A673 (cell line): ENCODE measurements around the gene CSNK2A2. TPM values are rescaled to one million over a fixed set of nuclear protein-coding genes. Genes with fewer than 3 reads are reported as not detected.

ENCODE experiments used
- BruUV-seq: library from RNA; stranded (reverse); fragments of 400-500 nt; replicated peaks from 2 replicates; lab custom pipeline; 2021; lab: Mats Ljungman, UMichigan
- CTCF ChIA-PET: fragments of 300-600 bp; sonication (Branson Sonifier 250); formaldehyde crosslinking; loops from one replicate; lab custom pipeline; 2022; ENCODE audit warnings: antibody characterized with exemption; lab: Charles Lee
- POLR2A ChIA-PET: fragments of 300-600 bp; sonication (Branson Sonifier 250); formaldehyde crosslinking; loops from one replicate; lab custom pipeline; 2022; ENCODE audit warnings: antibody characterized with exemption; ENCODE audit not compliant: low non-redundant PET; lab: Charles Lee
- DNase-seq: peaks from one replicate; pipeline ENCODE4 v3.0.0-alpha.2; 2015; ENCODE audit warnings: low spot score
- H3K27ac ChIP-seq: fragments of 200-600 bp; sonication (generic); 2 replicates; pipeline ENCODE4 v1.5.1; 2016; ENCODE audit warnings: mixed run types, low read depth, mild to moderate bottlenecking, mixed read lengths, antibody characterized with exemption, low read length; ENCODE audit not compliant: poor library complexity, severe bottlenecking
- H3K27me3 ChIP-seq: fragments of 200-600 bp; sonication (generic); replicated peaks from 2 replicates; pipeline ENCODE4 v1.6.1; 2017; ENCODE audit warnings: mixed run types, low read depth, mild to moderate bottlenecking, mixed read lengths, antibody characterized with exemption, low read length; ENCODE audit not compliant: insufficient read depth, poor library complexity
- H3K36me3 ChIP-seq: fragments of 200-600 bp; sonication (generic); 2 replicates; pipeline ENCODE4 v1.6.1; 2016; ENCODE audit warnings: mixed run types, mild to moderate bottlenecking, mixed read lengths, antibody characterized with exemption, low read length; ENCODE audit not compliant: insufficient read depth, poor library complexity, severe bottlenecking
- H3K4me1 ChIP-seq: fragments of 200-600 bp; sonication (generic); 2 replicates; pipeline ENCODE4 v1.6.1; 2017; ENCODE audit warnings: mixed run types, mild to moderate bottlenecking, mixed read lengths, antibody characterized with exemption, low read length; ENCODE audit not compliant: insufficient read depth, poor library complexity, severe bottlenecking
- H3K4me3 ChIP-seq: fragments of 200-600 bp; sonication (generic); 2 replicates; pipeline ENCODE4 v1.5.1; 2016; ENCODE audit warnings: low read depth, mixed run types, mild to moderate bottlenecking, mixed read lengths, low read length; ENCODE audit not compliant: poor library complexity, severe bottlenecking
- H3K9me3 ChIP-seq: fragments of 200-600 bp; sonication (generic); 2 replicates; pipeline ENCODE4 v1.6.1; 2016; ENCODE audit warnings: mixed run types, low read depth, mild to moderate bottlenecking, mixed read lengths, antibody characterized with exemption, low read length; ENCODE audit not compliant: poor library complexity, severe bottlenecking
- EZH2 ChIP-seq: fragments of 200-600 bp; sonication (generic); IDR thresholded peaks from 2 replicates; pipeline ENCODE4 v1.6.1; 2017; ENCODE audit warnings: borderline replicate concordance, low read depth, mild to moderate bottlenecking, mixed read lengths, antibody characterized with exemption, low read length; ENCODE audit not compliant: poor library complexity, severe bottlenecking
- intact Hi-C: fragments of 100-400 bp; cut with micrococcal nuclease; formaldehyde crosslinking; loops from one replicate; pipeline ENCODE4 v1.10.0; 2022; ENCODE audit not compliant: unreplicated experiment
- total RNA-seq: library from RNA; stranded (reverse); gene quantifications from 2 replicates; pipeline ENCODE4 v1.2.3, GENCODE V29; 2021
- TF ChIP-seq, protein P1 (sequence below): fragments of 300-800, 200-600 bp; sonication (generic); conservative IDR thresholded peaks from 2 replicates; pipeline ENCODE4 v1.5.1; 2017; ENCODE audit warnings: low read depth, mild to moderate bottlenecking, antibody characterized with exemption, low read length, moderate library complexity, mixed read lengths

Gene CSNK2A2
- total RNA-seq, 1 experiment from 2014 or later, result 114 TPM

DNA sequence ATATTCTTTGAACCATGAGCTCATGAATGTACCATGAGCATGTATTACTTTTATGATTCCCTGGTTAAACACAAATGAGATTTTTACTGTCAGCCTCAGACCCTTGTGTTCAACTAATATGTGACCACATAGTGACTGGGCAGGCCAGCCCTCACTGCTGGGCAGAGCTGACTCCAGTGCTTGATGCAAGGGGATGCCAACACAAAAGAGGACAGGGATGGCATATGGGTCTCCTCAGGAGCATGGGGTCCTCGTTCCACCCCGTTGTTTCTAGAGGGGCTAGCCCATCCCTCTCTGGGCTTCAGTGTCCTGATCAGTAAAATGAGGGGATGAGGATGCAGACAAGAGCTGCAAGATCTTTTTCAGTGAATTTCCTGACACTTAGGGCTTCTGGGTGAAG, 88.0 kb downstream of the CSNK2A2 start:
- Histone ChIP-seq H3K9me3 (no peaks in the 10 kb centered on the region), H3K4me1 (no peaks in the 10 kb centered on the region), H3K4me3 (no peak overlapping the region), H3K27ac (no peak overlapping the region), H3K27me3 (no peaks in the 10 kb centered on the region), H3K36me3 (peaks cover 23% of the 10 kb centered on the region)
- ChIA-PET CTCF (no interaction called here), POLR2A (no interaction called here)
- intact Hi-C loops, result no loop called here
- no TSS peak for BruUV-seq
- no peak for DNase-seq
- no peak for TF ChIP-seq EZH2
- TF ChIP-seq, protein P1, sequence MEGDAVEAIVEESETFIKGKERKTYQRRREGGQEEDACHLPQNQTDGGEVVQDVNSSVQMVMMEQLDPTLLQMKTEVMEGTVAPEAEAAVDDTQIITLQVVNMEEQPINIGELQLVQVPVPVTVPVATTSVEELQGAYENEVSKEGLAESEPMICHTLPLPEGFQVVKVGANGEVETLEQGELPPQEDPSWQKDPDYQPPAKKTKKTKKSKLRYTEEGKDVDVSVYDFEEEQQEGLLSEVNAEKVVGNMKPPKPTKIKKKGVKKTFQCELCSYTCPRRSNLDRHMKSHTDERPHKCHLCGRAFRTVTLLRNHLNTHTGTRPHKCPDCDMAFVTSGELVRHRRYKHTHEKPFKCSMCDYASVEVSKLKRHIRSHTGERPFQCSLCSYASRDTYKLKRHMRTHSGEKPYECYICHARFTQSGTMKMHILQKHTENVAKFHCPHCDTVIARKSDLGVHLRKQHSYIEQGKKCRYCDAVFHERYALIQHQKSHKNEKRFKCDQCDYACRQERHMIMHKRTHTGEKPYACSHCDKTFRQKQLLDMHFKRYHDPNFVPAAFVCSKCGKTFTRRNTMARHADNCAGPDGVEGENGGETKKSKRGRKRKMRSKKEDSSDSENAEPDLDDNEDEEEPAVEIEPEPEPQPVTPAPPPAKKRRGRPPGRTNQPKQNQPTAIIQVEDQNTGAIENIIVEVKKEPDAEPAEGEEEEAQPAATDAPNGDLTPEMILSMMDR, result no peak

DNA sequence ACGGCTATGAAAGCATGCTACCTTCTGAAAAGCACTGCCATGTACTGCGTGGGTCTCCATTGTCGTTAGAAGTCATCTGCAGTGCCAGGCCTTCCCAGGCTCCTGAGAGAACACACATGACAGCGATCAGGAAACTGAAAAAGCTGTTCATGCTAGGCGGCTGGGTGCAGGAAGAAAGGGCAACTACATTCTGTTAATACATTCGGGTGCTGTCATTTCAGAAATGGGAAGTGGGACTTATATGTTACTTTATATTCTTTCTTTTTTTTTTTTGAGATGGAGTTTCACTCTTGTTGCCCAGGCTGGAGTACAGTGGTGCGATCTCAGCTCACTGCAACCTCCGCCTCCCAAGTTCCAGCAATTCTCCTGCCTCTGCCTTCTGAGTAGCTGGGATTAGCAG, 88.6 kb downstream of the CSNK2A2 start:
- DNase-seq, result no peak
- H3K27me3 ChIP-seq, result no peaks in the 10 kb centered on the region
- ChIA-PET CTCF (no interaction called here), POLR2A (no interaction called here)
- BruUV-seq, result no TSS peak
- no peak overlapping the region for H3K4me3 ChIP-seq
- TF ChIP-seq, protein P1, result no peak
- no peak for TF ChIP-seq EZH2
- intact Hi-C loops, result no loop called here
- peaks cover 18% of the 10 kb centered on the region for H3K36me3 ChIP-seq
- H3K27ac ChIP-seq, result no peak overlapping the region
- H3K9me3 ChIP-seq, result no peaks in the 10 kb centered on the region
- H3K4me1 ChIP-seq, result no peaks in the 10 kb centered on the region

Other genes with a start within 250 kb of the CSNK2A2 start
- gene CNGB1, start 227.0 kb downstream of the CSNK2A2 start, total RNA-seq, result not detected in 2 replicates
- gene ZNF319, start 197.4 kb downstream of the CSNK2A2 start, total RNA-seq, result 11.7 and 12.9 TPM in 2 replicates
- 99.5 and 106 TPM in 2 replicates for gene USB1, start 196.7 kb downstream of the CSNK2A2 start, total RNA-seq
- gene MMP15, start 172.4 kb downstream of the CSNK2A2 start, total RNA-seq, result 4.5 and 7.0 TPM in 2 replicates
- gene CFAP20, start 68.7 kb downstream of the CSNK2A2 start, total RNA-seq, result 66.3 and 81.6 TPM in 2 replicates
- not detected in 2 replicates for gene PRSS54, start 96.9 kb upstream of the CSNK2A2 start, total RNA-seq
- gene GINS3, start 194.4 kb upstream of the CSNK2A2 start, total RNA-seq, result 22.0 and 22.2 TPM in 2 replicates